ENCODE measurements around the gene MOB3B.
A peak's percentile ranks its signal among the peaks of the same experiment; 100 is the strongest.
"Not testable (repeated sequence)": the region's sequence is repeated elsewhere in the genome, so short reads cannot be mapped to it uniquely, and the experiment has no call there.

The MOB3B gene

GRCh38 chr9:27503623-27504022 lies 26.0 kb downstream of the MOB3B start:
- Histone ChIP-seq H2BK120ac (ENCODE audit: insufficient read depth, low read length, poor library complexity) (no peak overlapping the region), H3K9me3 (ENCODE audit: insufficient read depth, low read depth, low read length) (peaks cover 4% of the 10 kb centered on the region), H3K14ac (ENCODE audit: low read length) (no peak overlapping the region), H3K79me2 (ENCODE audit: control insufficient read depth, insufficient read depth, low read length, poor library complexity) (peaks cover 1% of the 10 kb centered on the region), H2AK5ac (ENCODE audit: low read length) (no peak overlapping the region), H3K4me2 (ENCODE audit: low read length) (no peak overlapping the region), H3K27me3 (ENCODE audit: insufficient read depth, low read length) (no peaks in the 10 kb centered on the region), H3K4ac (ENCODE audit: low read depth, low read length) (no peak overlapping the region), H4K12ac (ENCODE audit: low read depth, low read length) (no peak overlapping the region), H4K91ac (ENCODE audit: low read depth, low read length) (no peak overlapping the region), H3K9ac (ENCODE audit: low read length) (no peak overlapping the region), H3K36me3 (ENCODE audit: control insufficient read depth in 1 of 2, insufficient read depth in 2 of 2, low read length in 2 of 2) (peaks cover 0 to 5% of the 10 kb centered on the region in 2 experiments), H3K18ac (ENCODE audit: low read length) (no peak overlapping the region), H2BK5ac (ENCODE audit: low read depth, low read length, poor library complexity) (no peak overlapping the region), H2BK12ac (ENCODE audit: low read length) (no peak overlapping the region), H2AFZ (ENCODE audit: insufficient read depth, low read length, poor library complexity) (no peak overlapping the region), H4K8ac (ENCODE audit: low read depth, low read length) (no peak overlapping the region), H3K4me3 (ENCODE audit: low read depth, low read length) (no peak overlapping the region), H3K4me1 (ENCODE audit: control insufficient read depth in 1 of 2, insufficient read depth in 2 of 2, low read length in 2 of 2) (peaks cover 0 to 4% of the 10 kb centered on the region in 2 experiments), H3K27ac (ENCODE audit: low read depth, low read length) (no peak overlapping the region), H3K79me1 (ENCODE audit: low read length) (no peaks in the 10 kb centered on the region), H3K23ac (ENCODE audit: low read length) (no peak overlapping the region)
- no CpG with 5 or more reads among the region's 4 CpGs for WGBS (ENCODE audit: extremely low coverage, insufficient coverage, insufficient read length)
- no peak for DNase-seq

- H4K8ac ChIP-seq (ENCODE audit: low read depth, low read length); H2AFZ ChIP-seq (ENCODE audit: insufficient read depth, low read length, poor library complexity); H3K36me3 ChIP-seq (ENCODE audit: control insufficient read depth in 1 of 2, insufficient read depth in 2 of 2, low read length in 2 of 2); H3K4me3 ChIP-seq (ENCODE audit: low read depth, low read length); H3K4me1 ChIP-seq (ENCODE audit: control insufficient read depth in 1 of 2, insufficient read depth in 2 of 2, low read length in 2 of 2); H3K14ac ChIP-seq (ENCODE audit: low read length); H2BK5ac ChIP-seq (ENCODE audit: low read depth, low read length, poor library complexity); H3K79me1 ChIP-seq (ENCODE audit: low read length); H3K27ac ChIP-seq (ENCODE audit: low read depth, low read length); H3K27me3 ChIP-seq (ENCODE audit: insufficient read depth, low read length); H3K9me3 ChIP-seq (ENCODE audit: insufficient read depth, low read depth, low read length); H3K23ac ChIP-seq (ENCODE audit: low read length); H3K9ac ChIP-seq (ENCODE audit: low read length); H3K79me2 ChIP-seq (ENCODE audit: control insufficient read depth, insufficient read depth, low read length, poor library complexity); H2AK5ac ChIP-seq (ENCODE audit: low read length); H4K91ac ChIP-seq (ENCODE audit: low read depth, low read length); H4K12ac ChIP-seq (ENCODE audit: low read depth, low read length); H2BK12ac ChIP-seq (ENCODE audit: low read length); H2BK120ac ChIP-seq (ENCODE audit: insufficient read depth, low read length, poor library complexity); H3K4me2 ChIP-seq (ENCODE audit: low read length); H3K4ac ChIP-seq (ENCODE audit: low read depth, low read length); DNase-seq; H3K18ac ChIP-seq (ENCODE audit: low read length): not testable (repeated sequence)
- WGBS (ENCODE audit: extremely low coverage, insufficient coverage, insufficient read length): no CpG with 5 or more reads among the region's 3 CpGs
Observed at GRCh38 chr9:27500902-27501301, 28.7 kb downstream of the MOB3B start.

- no peaks in the 10 kb centered on the region for H3K9me3 ChIP-seq (ENCODE audit: insufficient read depth, low read depth, low read length)
- H2BK5ac ChIP-seq (ENCODE audit: low read depth, low read length, poor library complexity): no peak overlapping the region
- H3K36me3 ChIP-seq (ENCODE audit: control insufficient read depth in 1 of 2, insufficient read depth in 2 of 2, low read length in 2 of 2): no peaks in the 10 kb centered on the region
- no peak overlapping the region for H4K8ac ChIP-seq (ENCODE audit: low read depth, low read length)
- H3K14ac ChIP-seq (ENCODE audit: low read length): no peak overlapping the region
- H3K27ac ChIP-seq (ENCODE audit: low read depth, low read length): no peak overlapping the region
- H3K23ac ChIP-seq (ENCODE audit: low read length): no peak overlapping the region
- H3K27me3 ChIP-seq (ENCODE audit: insufficient read depth, low read length): no peaks in the 10 kb centered on the region
- H2AFZ ChIP-seq (ENCODE audit: insufficient read depth, low read length, poor library complexity): no peak overlapping the region
- no peak overlapping the region for H2AK5ac ChIP-seq (ENCODE audit: low read length)
- no peak overlapping the region for H4K12ac ChIP-seq (ENCODE audit: low read depth, low read length)
- no CpG with 5 or more reads among the region's 2 CpGs for WGBS (ENCODE audit: extremely low coverage, insufficient coverage, insufficient read length)
- no peaks in the 10 kb centered on the region for H3K79me1 ChIP-seq (ENCODE audit: low read length)
- H3K9ac ChIP-seq (ENCODE audit: low read length): no peak overlapping the region
- DNase-seq: peak in 1 of 2 donors; percentile 37
- no peak overlapping the region for H3K4ac ChIP-seq (ENCODE audit: low read depth, low read length)
- no peak overlapping the region for H2BK12ac ChIP-seq (ENCODE audit: low read length)
- H3K4me2 ChIP-seq (ENCODE audit: low read length): no peak overlapping the region
- H3K79me2 ChIP-seq (ENCODE audit: control insufficient read depth, insufficient read depth, low read length, poor library complexity): peaks cover 1% of the 10 kb centered on the region
- no peak overlapping the region for H4K91ac ChIP-seq (ENCODE audit: low read depth, low read length)
- no peak overlapping the region for H2BK120ac ChIP-seq (ENCODE audit: insufficient read depth, low read length, poor library complexity)
- H3K18ac ChIP-seq (ENCODE audit: low read length): no peak overlapping the region
- peaks cover 2 to 4% of the 10 kb centered on the region in 2 experiments for H3K4me1 ChIP-seq (ENCODE audit: control insufficient read depth in 1 of 2, insufficient read depth in 2 of 2, low read length in 2 of 2)
- no peak overlapping the region for H3K4me3 ChIP-seq (ENCODE audit: low read depth, low read length)
Observed at GRCh38 chr9:27499451-27499850, 30.2 kb downstream of the MOB3B start.

GRCh38 chr9:27497883-27498417 lies 31.7 kb downstream of the MOB3B start:
- Histone ChIP-seq H3K36me3 (ENCODE audit: control insufficient read depth in 1 of 2, insufficient read depth in 2 of 2, low read length in 2 of 2) (no peaks in the 10 kb centered on the region), H3K79me1 (ENCODE audit: low read length) (no peaks in the 10 kb centered on the region)
- WGBS (ENCODE audit: extremely low coverage, insufficient coverage, insufficient read length): 100% methylated on average over 3 of the region's 11 CpGs

More at GRCh38 chr9:27497883-27498417, 31.7 kb downstream of the MOB3B start:
- no peak overlapping the region for H4K12ac ChIP-seq (ENCODE audit: low read depth, low read length)
- H3K4me3 ChIP-seq (ENCODE audit: low read depth, low read length): no peak overlapping the region
- H3K9me3 ChIP-seq (ENCODE audit: insufficient read depth, low read depth, low read length): no peaks in the 10 kb centered on the region
- H2AFZ ChIP-seq (ENCODE audit: insufficient read depth, low read length, poor library complexity): no peak overlapping the region
- H3K14ac ChIP-seq (ENCODE audit: low read length): no peak overlapping the region
- peaks cover 1% of the 10 kb centered on the region for H3K79me2 ChIP-seq (ENCODE audit: control insufficient read depth, insufficient read depth, low read length, poor library complexity)
- no peak overlapping the region for H2BK120ac ChIP-seq (ENCODE audit: insufficient read depth, low read length, poor library complexity)
- no peak overlapping the region for H3K18ac ChIP-seq (ENCODE audit: low read length)
- no peak overlapping the region for H2BK12ac ChIP-seq (ENCODE audit: low read length)
- no peak overlapping the region for H4K91ac ChIP-seq (ENCODE audit: low read depth, low read length)
- H2BK5ac ChIP-seq (ENCODE audit: low read depth, low read length, poor library complexity): no peak overlapping the region
- no peak overlapping the region for H3K27ac ChIP-seq (ENCODE audit: low read depth, low read length)
- H3K9ac ChIP-seq (ENCODE audit: low read length): no peak overlapping the region
- no peak overlapping the region for H2AK5ac ChIP-seq (ENCODE audit: low read length)
- H3K4me1 ChIP-seq (ENCODE audit: control insufficient read depth in 1 of 2, insufficient read depth in 2 of 2, low read length in 2 of 2): peaks cover 2 to 4% of the 10 kb centered on the region in 2 experiments
- H3K27me3 ChIP-seq (ENCODE audit: insufficient read depth, low read length): no peaks in the 10 kb centered on the region
- DNase-seq: no peak
- no peak overlapping the region for H3K4me2 ChIP-seq (ENCODE audit: low read length)
- no peak overlapping the region for H4K8ac ChIP-seq (ENCODE audit: low read depth, low read length)
- H3K23ac ChIP-seq (ENCODE audit: low read length): no peak overlapping the region
- H3K4ac ChIP-seq (ENCODE audit: low read depth, low read length): peak overlapping the region; percentile 29

Measured in trophoblast cell (in vitro differentiated cells and primary cell).